Activated CD8-positive, alpha-beta T cell treated with anti-CD3 and anti-CD28 coated beads for 36 hours (primary cell): ENCODE results near the gene TMEM132D. TPM values are rescaled to one million over a fixed set of nuclear protein-coding genes. Genes with fewer than 3 reads are reported as not detected.

Source experiments
- ATAC-seq: fragments of 200-7000 bp; cut with Tn5 transposase; one replicate; pipeline ENCODE4 v1.10.0; 2021; ENCODE audit warnings: mild to moderate bottlenecking, moderate library complexity
- CTCF ChIA-PET: fragments of 350-600 bp; sonication (Branson Sonifier 250); formaldehyde crosslinking; loops from one replicate; lab custom pipeline; 2021; ENCODE audit warnings: antibody characterized with exemption; lab: Charles Lee
- POLR2A ChIA-PET: fragments of 350-600 bp; sonication (Branson Sonifier 250); formaldehyde crosslinking; loops from one replicate; lab custom pipeline; 2021; ENCODE audit warnings: antibody characterized with exemption; lab: Charles Lee
- DNase-seq: peaks from one replicate; pipeline ENCODE4 v3.0.0-alpha.2; 2020
- H3K27ac Mint-ChIP-seq: one replicate; pipeline ENCODE4 v1.8.0; 2021; ENCODE audit warnings: mild to moderate bottlenecking, mixed read lengths
- H3K27me3 Mint-ChIP-seq: one replicate; pipeline ENCODE4 v1.8.0; 2021; ENCODE audit warnings: mixed read lengths
- H3K36me3 Mint-ChIP-seq: one replicate; pipeline ENCODE4 v1.8.0; 2021; ENCODE audit warnings: low read depth, mixed read lengths
- H3K4me1 Mint-ChIP-seq: one replicate; pipeline ENCODE4 v1.8.0; 2021; ENCODE audit warnings: low read depth, mixed read lengths
- H3K4me3 Mint-ChIP-seq: one replicate; pipeline ENCODE4 v1.8.0; 2021; ENCODE audit warnings: mild to moderate bottlenecking, moderate library complexity, mixed read lengths
- H3K9me3 Mint-ChIP-seq: one replicate; pipeline ENCODE4 v1.8.0; 2021; ENCODE audit warnings: mixed read lengths
- intact Hi-C: fragments of 100-400 bp; cut with micrococcal nuclease; formaldehyde crosslinking; loops from one replicate; pipeline ENCODE4 v1.10.0; 2022
- total RNA-seq, 2 experiments: library from RNA; stranded (reverse); gene quantifications; one replicate each; pipeline ENCODE4 v1.2.3, GENCODE V29; 2021
- TF ChIP-seq, protein P1 (sequence below): fragments of 200-600 bp; IDR thresholded peaks from one replicate; pipeline ENCODE4 v1.8.0; 2022; ENCODE audit warnings: antibody characterized with exemption, mild to moderate bottlenecking

The TMEM132D gene
- total RNA-seq, 2 experiments from 2014 or later: not detected

GRCh38 chr12:129746318-129746717 lies 157.5 kb downstream of the TMEM132D start:
- TF ChIP-seq, protein P1, sequence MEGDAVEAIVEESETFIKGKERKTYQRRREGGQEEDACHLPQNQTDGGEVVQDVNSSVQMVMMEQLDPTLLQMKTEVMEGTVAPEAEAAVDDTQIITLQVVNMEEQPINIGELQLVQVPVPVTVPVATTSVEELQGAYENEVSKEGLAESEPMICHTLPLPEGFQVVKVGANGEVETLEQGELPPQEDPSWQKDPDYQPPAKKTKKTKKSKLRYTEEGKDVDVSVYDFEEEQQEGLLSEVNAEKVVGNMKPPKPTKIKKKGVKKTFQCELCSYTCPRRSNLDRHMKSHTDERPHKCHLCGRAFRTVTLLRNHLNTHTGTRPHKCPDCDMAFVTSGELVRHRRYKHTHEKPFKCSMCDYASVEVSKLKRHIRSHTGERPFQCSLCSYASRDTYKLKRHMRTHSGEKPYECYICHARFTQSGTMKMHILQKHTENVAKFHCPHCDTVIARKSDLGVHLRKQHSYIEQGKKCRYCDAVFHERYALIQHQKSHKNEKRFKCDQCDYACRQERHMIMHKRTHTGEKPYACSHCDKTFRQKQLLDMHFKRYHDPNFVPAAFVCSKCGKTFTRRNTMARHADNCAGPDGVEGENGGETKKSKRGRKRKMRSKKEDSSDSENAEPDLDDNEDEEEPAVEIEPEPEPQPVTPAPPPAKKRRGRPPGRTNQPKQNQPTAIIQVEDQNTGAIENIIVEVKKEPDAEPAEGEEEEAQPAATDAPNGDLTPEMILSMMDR: no peak
- H3K4me1 Mint-ChIP-seq: no peaks in the 10 kb centered on the region
- no peaks in the 10 kb centered on the region for H3K36me3 Mint-ChIP-seq
- no peak for ATAC-seq
- H3K27ac Mint-ChIP-seq: no peak overlapping the region
- H3K9me3 Mint-ChIP-seq: peaks cover 8% of the 10 kb centered on the region
- ChIA-PET CTCF (no interaction called here), POLR2A (no interaction called here)
- no peak for DNase-seq
- H3K4me3 Mint-ChIP-seq: no peak overlapping the region
- H3K27me3 Mint-ChIP-seq: no peaks in the 10 kb centered on the region
- intact Hi-C loops: no loop called here

GRCh38 chr12:129729170-129729569 lies 174.7 kb downstream of the TMEM132D start:
- H3K4me1 Mint-ChIP-seq: no peaks in the 10 kb centered on the region
- DNase-seq (no peak), ATAC-seq (no peak)
- no peaks in the 10 kb centered on the region for H3K36me3 Mint-ChIP-seq
- H3K9me3 Mint-ChIP-seq: peaks cover 10% of the 10 kb centered on the region
- no peak overlapping the region for H3K4me3 Mint-ChIP-seq
- H3K27ac Mint-ChIP-seq: no peak overlapping the region
- TF ChIP-seq, protein P1: no peak
- POLR2A ChIA-PET: no interaction called here
- no peaks in the 10 kb centered on the region for H3K27me3 Mint-ChIP-seq
- intact Hi-C loops: no loop called here
- CTCF ChIA-PET: no interaction called here

GRCh38 chr12:129727100-129727499 lies 176.7 kb downstream of the TMEM132D start:
- peaks cover 14% of the 10 kb centered on the region for H3K9me3 Mint-ChIP-seq
- DNase-seq (no peak), ATAC-seq (no peak)
- intact Hi-C loops: no loop called here
- no peak overlapping the region for H3K4me3 Mint-ChIP-seq
- CTCF ChIA-PET: no interaction called here
- H3K4me1 Mint-ChIP-seq: no peaks in the 10 kb centered on the region
- H3K27me3 Mint-ChIP-seq: no peaks in the 10 kb centered on the region
- no peak overlapping the region for H3K27ac Mint-ChIP-seq
- H3K36me3 Mint-ChIP-seq: no peaks in the 10 kb centered on the region
- TF ChIP-seq, protein P1: no peak
- POLR2A ChIA-PET: no interaction called here

DNA sequence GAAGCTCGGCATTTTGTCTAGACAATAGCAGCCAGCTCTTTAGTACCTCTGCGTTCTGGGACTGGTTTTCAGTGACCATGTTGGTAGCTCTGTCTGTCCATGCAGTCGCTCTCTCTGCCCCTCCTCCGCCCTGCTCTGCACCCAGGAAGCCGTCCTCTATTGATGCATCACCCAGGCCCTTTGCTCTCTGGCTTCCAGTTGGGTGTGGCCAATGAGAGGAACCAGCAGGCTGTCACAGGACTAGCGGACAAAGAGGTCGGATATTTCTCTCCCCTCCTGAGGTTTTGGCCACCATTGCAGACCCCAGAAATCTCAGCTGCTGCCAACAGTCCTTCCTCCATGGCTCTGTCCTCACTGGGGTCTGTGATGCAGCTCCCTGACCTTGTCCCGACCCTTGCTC lies 180.6 kb downstream of the TMEM132D start:
- no peak overlapping the region for H3K27ac Mint-ChIP-seq
- H3K4me3 Mint-ChIP-seq: no peak overlapping the region
- H3K4me1 Mint-ChIP-seq: no peaks in the 10 kb centered on the region
- no peak for DNase-seq
- ChIA-PET POLR2A (no interaction called here), CTCF (no interaction called here)
- H3K9me3 Mint-ChIP-seq: peaks cover 6% of the 10 kb centered on the region
- TF ChIP-seq, protein P1: no peak
- no peak for ATAC-seq
- no peaks in the 10 kb centered on the region for H3K36me3 Mint-ChIP-seq
- no peaks in the 10 kb centered on the region for H3K27me3 Mint-ChIP-seq
- intact Hi-C loops: no loop called here

DNA sequence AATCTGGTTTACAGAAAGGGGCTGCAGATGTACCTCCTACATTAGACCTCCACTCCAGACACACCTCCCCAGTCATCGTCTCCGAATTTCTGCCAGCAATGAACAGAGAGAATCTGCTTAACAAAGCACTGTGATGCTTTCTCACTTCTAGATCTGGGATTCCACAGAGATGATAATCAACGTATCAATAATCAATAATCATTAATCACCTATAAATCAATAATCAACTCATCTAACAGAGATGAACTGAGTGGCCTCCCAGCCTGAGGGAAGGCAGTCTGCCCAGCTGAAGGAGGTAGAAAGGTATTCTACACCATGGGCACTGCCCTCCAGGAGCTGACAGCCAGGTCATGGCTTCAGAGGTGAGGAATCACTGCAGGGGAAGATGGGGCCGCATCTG lies 183.2 kb downstream of the TMEM132D start:
- ChIA-PET POLR2A (no interaction called here), CTCF (no interaction called here)
- intact Hi-C loops: no loop called here
- Mint-ChIP-seq H3K36me3 (no peaks in the 10 kb centered on the region), H3K9me3 (peaks cover 6% of the 10 kb centered on the region), H3K27me3 (no peaks in the 10 kb centered on the region), H3K4me1 (no peaks in the 10 kb centered on the region), H3K27ac (no peak overlapping the region), H3K4me3 (no peak overlapping the region)
- DNase-seq (no peak), ATAC-seq (no peak)
- TF ChIP-seq, protein P1: no peak
